Bronchial epithelial cell (primary cell): ENCODE measurements around the gene CABLES2. TPM values are rescaled to one million over a fixed set of nuclear protein-coding genes. Genes with fewer than 3 reads are reported as not detected.

Experiments used
- DNase-seq: peaks from one replicate; pipeline ENCODE4 v3.0.0-alpha.2; 2010; ENCODE audit warnings: low read depth
- FAIRE-seq: peaks from 2 replicates; lab custom pipeline; 2011; peaks lifted over from hg19 to GRCh38; lab: Jason Lieb, UNC
- H3K27me3 ChIP-seq: 2 replicates; pipeline ENCODE4 v1.5.1; 2011; ENCODE audit warnings: low read length; ENCODE audit not compliant: control insufficient read depth, insufficient read depth
- H3K36me3 ChIP-seq: 2 replicates; pipeline ENCODE4 v1.5.1; 2011; ENCODE audit warnings: low read length; ENCODE audit not compliant: control insufficient read depth, insufficient read depth
- H3K4me3 ChIP-seq: 2 replicates; pipeline ENCODE4 v1.5.1; 2011; ENCODE audit warnings: mild to moderate bottlenecking, low read depth, low read length, control low read depth
- total RNA-seq: library from RNA; depleted of rRNA; stranded (reverse); fragments of >200 nt; gene quantifications from 2 replicates; pipeline ENCODE4 v1.2.1, GENCODE V29; 2014
- TF ChIP-seq, protein P1 (sequence below): IDR thresholded peaks from 2 replicates; pipeline ENCODE4 v1.5.1; 2011; ENCODE audit warnings: mild to moderate bottlenecking, moderate library complexity, low read length, control low read depth, inconsistent platforms; ENCODE audit not compliant: insufficient read depth, severe bottlenecking

Gene CABLES2
- total RNA-seq, 1 donor from 2014 or later: 1.3 TPM

DNA sequence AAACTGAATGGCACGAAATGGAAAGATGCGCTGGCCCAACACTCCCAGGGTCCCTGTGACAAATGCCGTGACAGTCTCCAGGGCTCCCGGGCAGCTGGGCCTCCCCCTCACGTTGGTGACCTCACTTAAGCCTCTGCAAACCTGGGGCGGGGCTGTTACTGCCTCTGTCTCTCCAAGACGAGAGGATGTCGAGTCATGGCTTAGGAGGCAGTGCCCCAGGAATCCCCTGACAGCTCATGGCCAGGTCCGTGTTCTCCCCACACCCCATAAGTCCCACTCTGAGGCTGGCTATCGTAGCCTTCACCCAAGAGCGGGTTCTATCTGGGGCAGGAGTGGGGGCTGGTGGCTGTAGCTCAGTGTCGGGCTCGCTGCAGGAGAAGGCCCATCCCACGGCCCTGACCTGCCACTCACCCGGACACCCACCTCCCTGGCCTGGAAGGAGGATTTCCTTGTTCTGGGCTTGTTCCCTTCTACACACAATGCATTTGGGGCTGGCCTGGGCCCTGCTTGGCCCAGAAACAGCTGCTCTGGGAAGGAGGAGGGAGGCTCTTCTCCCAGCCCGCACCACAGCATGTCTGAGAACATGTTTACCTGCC lies 25.8 kb downstream of the CABLES2 start:
- DNase-seq: peak; percentile 88
- FAIRE-seq: peak; percentile 32

DNA sequence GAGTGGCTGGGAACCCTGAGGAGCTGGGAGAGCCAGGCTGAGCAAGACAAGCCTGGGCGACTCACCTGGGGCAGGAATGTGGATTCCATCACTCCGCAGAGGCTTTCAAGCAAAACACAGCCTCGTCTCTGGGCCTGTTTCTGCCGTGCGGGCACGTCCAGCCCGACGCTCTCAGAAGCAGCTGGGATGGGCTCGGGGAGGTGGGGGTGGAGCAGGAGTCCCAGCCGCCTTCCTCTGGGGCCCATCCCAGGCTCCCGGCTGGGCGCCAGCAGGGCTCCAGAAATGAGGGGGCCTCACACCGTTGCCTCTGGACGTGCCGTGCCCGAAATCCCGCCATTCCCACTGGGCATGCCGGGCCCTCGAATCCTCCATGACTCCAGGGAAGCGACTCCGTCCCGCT lies 28.9 kb downstream of the CABLES2 start:
- TF ChIP-seq, protein P1, sequence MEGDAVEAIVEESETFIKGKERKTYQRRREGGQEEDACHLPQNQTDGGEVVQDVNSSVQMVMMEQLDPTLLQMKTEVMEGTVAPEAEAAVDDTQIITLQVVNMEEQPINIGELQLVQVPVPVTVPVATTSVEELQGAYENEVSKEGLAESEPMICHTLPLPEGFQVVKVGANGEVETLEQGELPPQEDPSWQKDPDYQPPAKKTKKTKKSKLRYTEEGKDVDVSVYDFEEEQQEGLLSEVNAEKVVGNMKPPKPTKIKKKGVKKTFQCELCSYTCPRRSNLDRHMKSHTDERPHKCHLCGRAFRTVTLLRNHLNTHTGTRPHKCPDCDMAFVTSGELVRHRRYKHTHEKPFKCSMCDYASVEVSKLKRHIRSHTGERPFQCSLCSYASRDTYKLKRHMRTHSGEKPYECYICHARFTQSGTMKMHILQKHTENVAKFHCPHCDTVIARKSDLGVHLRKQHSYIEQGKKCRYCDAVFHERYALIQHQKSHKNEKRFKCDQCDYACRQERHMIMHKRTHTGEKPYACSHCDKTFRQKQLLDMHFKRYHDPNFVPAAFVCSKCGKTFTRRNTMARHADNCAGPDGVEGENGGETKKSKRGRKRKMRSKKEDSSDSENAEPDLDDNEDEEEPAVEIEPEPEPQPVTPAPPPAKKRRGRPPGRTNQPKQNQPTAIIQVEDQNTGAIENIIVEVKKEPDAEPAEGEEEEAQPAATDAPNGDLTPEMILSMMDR: no peak
- peak; percentile 96 for DNase-seq
- Histone ChIP-seq H3K27me3 (no peaks in the 10 kb centered on the region), H3K36me3 (no peaks in the 10 kb centered on the region), H3K4me3 (peak overlapping the region; percentile 24)
- FAIRE-seq: no peak

More for the DNA sequence above, 25.8 kb downstream of the CABLES2 start:
- Histone ChIP-seq H3K27me3 (no peaks in the 10 kb centered on the region), H3K4me3 (no peak overlapping the region), H3K36me3 (no peaks in the 10 kb centered on the region)
- TF ChIP-seq, protein P1: no peak

- TF ChIP-seq, protein P1: no peak
- H3K36me3 ChIP-seq: no peaks in the 10 kb centered on the region
- DNase-seq: no peak
- H3K27me3 ChIP-seq: no peaks in the 10 kb centered on the region
- peak overlapping the region; percentile 24 for H3K4me3 ChIP-seq
- no peak for FAIRE-seq
Measured at GRCh38 chr20:62377615-62378178, 29.4 kb downstream of the CABLES2 start.

DNA sequence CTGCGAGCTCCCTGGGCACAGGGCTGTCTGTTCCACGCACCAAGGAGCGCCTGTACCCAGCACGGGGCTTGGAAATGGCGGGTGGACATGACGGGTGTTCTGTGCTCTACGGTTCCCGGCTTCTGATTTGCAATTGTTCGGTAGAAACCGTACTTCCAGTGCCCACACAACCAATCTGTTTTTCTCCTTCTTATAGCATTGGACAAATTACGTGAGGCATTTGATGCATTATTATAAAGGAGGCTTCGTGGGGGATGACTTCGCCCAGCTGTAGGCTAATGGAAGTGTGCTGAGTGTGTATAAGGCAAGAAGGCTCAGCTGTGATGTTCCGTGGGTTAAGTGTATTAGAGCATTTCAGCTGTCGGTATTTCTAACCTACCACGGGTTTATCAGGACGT lies 30.0 kb downstream of the CABLES2 start:
- no peaks in the 10 kb centered on the region for H3K27me3 ChIP-seq
- TF ChIP-seq, protein P1: no peak
- H3K36me3 ChIP-seq: no peaks in the 10 kb centered on the region
- DNase-seq (no peak), FAIRE-seq (no peak)
- H3K4me3 ChIP-seq: no peak overlapping the region

GRCh38 chr20:62376112-62377063 lies 30.7 kb downstream of the CABLES2 start:
- TF ChIP-seq, protein P1: peak; percentile 73
- no peak overlapping the region for H3K4me3 ChIP-seq
- FAIRE-seq: no peak
- H3K36me3 ChIP-seq: no peaks in the 10 kb centered on the region
- peak; percentile 56 for DNase-seq
- no peaks in the 10 kb centered on the region for H3K27me3 ChIP-seq
